ENCODE results near the gene ARL15. TPM values are rescaled to one million over a fixed set of nuclear protein-coding genes. Genes with fewer than 3 reads are reported as not detected.

Gene ARL15
- total RNA-seq, result 14.8 and 17.9 TPM in 2 replicates

GRCh38 chr5:54310433-54311175 is at the start of gene ARL15:
Gene ARL15 (minus strand): TSS chr5:54310573.

Small RNAs within 50 kb of the gene (small RNA-seq; reads per million reads assigned to genes)
- not detected for gene AC008873.1
- gene MIR4459, result not detected
- not detected for gene MIR581
- not detected for gene RNU6-272P

Other genes starting within 250 kb of the ARL15 start
- gene HSPB3, start 145.1 kb upstream of the ARL15 start, total RNA-seq, result 0.13 and 0.54 TPM in 2 replicates
- gene SNX18, start 207.2 kb upstream of the ARL15 start, total RNA-seq, result 44.0 and 44.4 TPM in 2 replicates